Transverse colon (tissue), 4 donors: ENCODE results near the gene RAB27A. TPM values are rescaled to one million over a fixed set of nuclear protein-coding genes. Genes with fewer than 3 reads are reported as not detected.

Experiments used
- DNase-seq: peaks from one replicate; pipeline ENCODE4 v3.0.0-alpha.2; 2019
- H3K27ac ChIP-seq, 4 donors: fragments of 200-600 bp; sonication (generic); 2 replicates each; pipeline ENCODE4 v1.5.1; 2016 to 2018; ENCODE audit warnings: inconsistent platforms in 4 of 4
- H3K27me3 ChIP-seq: fragments of 200-600 bp; sonication (generic); 2 replicates; pipeline ENCODE4 v1.5.1; 2017; ENCODE audit warnings: inconsistent platforms
- H3K36me3 ChIP-seq, 4 donors: fragments of 200-600 bp; sonication (generic); 2 replicates each; pipeline ENCODE4 v1.5.1; 2017 to 2019; ENCODE audit warnings: inconsistent platforms in 4 of 4
- H3K4me1 ChIP-seq, 4 donors: fragments of 200-600 bp; sonication (generic); 2 replicates each; pipeline ENCODE4 v1.5.1; 2017 to 2020; ENCODE audit warnings: inconsistent platforms in 4 of 4
- H3K4me3 ChIP-seq, 4 donors: fragments of 200-600 bp; sonication (generic); 1 replicate in 1 of 4; 2 replicates in 3 of 4; pipeline versions ENCODE4 v1.5.1 to v1.6.1; 2017 to 2019; ENCODE audit warnings: inconsistent platforms in 4 of 4
- H3K9me3 ChIP-seq, 2 donors: fragments of 200-600 bp; sonication (generic); 2 replicates each; pipeline ENCODE4 v1.5.1; 2017 to 2019; ENCODE audit warnings: inconsistent platforms in 2 of 2
- CTCF ChIP-seq, 5 experiments: fragments of 200-600 bp in 3 of 5; fragments of 450-650 bp in 2 of 5; sonication (generic) in 3 of 5; IDR thresholded peaks; 1 replicate in 2 of 5; 2 replicates in 3 of 5; pipeline ENCODE4 v1.5.1; 2016 to 2017; ENCODE audit warnings: antibody characterized with exemption in 5 of 5, inconsistent platforms in 3 of 5, mild to moderate bottlenecking in 2 of 5, moderate library complexity in 1 of 5
- EP300 ChIP-seq: sonication (generic); formaldehyde crosslinking; IDR thresholded peaks from one replicate; pipeline ENCODE4 v1.6.1; 2017; ENCODE audit warnings: antibody characterized with exemption, low read depth
- POLR2A ChIP-seq: fragments of 450-650 bp; IDR thresholded peaks from one replicate; pipeline ENCODE4 v1.6.1; 2016; ENCODE audit warnings: antibody characterized with exemption, mild to moderate bottlenecking, moderate library complexity
- POLR2AphosphoS5 ChIP-seq, 3 donors: sonication (generic); formaldehyde crosslinking; IDR thresholded peaks; one replicate each; pipeline ENCODE4 v1.6.1; 2016; ENCODE audit warnings: antibody characterized with exemption in 3 of 3
- WGBS, 2 donors: methylation state at CpG; one replicate each; pipeline ENCODE4 v1.1.5; 2018; ENCODE audit warnings: low coverage in 1 of 2; 5-methylcytosine and 5-hydroxymethylcytosine counted together
- in situ Hi-C, 4 donors: fragments of 200-750 bp; cut with MboI; loops; one replicate each; pipeline versions ENCODE4 v1.15.0 to v1.15.1; 2017; ENCODE audit warnings: low sequenced_read_pairs in 3 of 4, low pct_ligation_motif_present in 1 of 4, low pct_unique_long_range_greater_than_20kb in 1 of 4
- intact Hi-C: fragments of 100-400 bp; cut with DNase I; formaldehyde crosslinking; loops from one replicate; pipeline ENCODE4 v1.15.1; 2023; ENCODE audit warnings: low total_unique reads
- total RNA-seq, 4 donors: library from RNA; depleted of rRNA; stranded (reverse); fragments of >200 nt; gene quantifications; one replicate each; pipeline ENCODE4 v1.1.0, GENCODE V29; 2016

The RAB27A gene
- total RNA-seq, 4 donors from 2014 or later: 9.4 to 65.7 (median 24.1) TPM

- H3K27ac ChIP-seq: no peak overlapping the region
- no peaks in the 10 kb centered on the region for H3K36me3 ChIP-seq
- H3K4me1 ChIP-seq: peaks cover 0 to 11% (median 0%) of the 10 kb centered on the region in 4 donors
- in situ Hi-C loops (loop anchor here in 3 of 4 donors (10.0 to 25.0 kb wide), 2 partner anchors 187 to 210 kb away; partner anchors contain the start of genes CCPG1 (in 2 of the 3) and PIERCE2 (in 2 of the 3)), intact Hi-C loops (no loop called here)
- H3K27me3 ChIP-seq: no peaks in the 10 kb centered on the region
- TF ChIP-seq POLR2AphosphoS5 (IDR thresholded peaks at IDR 0.05): no peak
- no peak overlapping the region for H3K4me3 ChIP-seq
- DNase-seq: no peak
- no peaks in the 10 kb centered on the region for H3K9me3 ChIP-seq
Observed at GRCh38 chr15:55224892-55225291, 64.7 kb downstream of the RAB27A start.

GRCh38 chr15:55222588-55222987 is 67.0 kb downstream of the RAB27A start:
- no peak for DNase-seq
- no peaks in the 10 kb centered on the region for H3K9me3 ChIP-seq
- peak overlapping the region in 1 of 4 donors; percentile 41 for H3K27ac ChIP-seq
- intact Hi-C loops: no loop called here
- TF ChIP-seq POLR2A (no peak), POLR2AphosphoS5 (IDR thresholded peaks at IDR 0.05) (no peak), EP300 (no peak), CTCF (IDR thresholded peaks at IDR 0.05) (no peak)
- in situ Hi-C loops: loop anchor here in 3 of 4 donors (10.0 to 25.0 kb wide), 2 partner anchors 190 to 212 kb away; partner anchors contain the start of genes CCPG1 (in 2 of the 3) and PIERCE2 (in 2 of the 3)
- H3K4me3 ChIP-seq: no peak overlapping the region
- peaks cover 0 to 14% (median 0%) of the 10 kb centered on the region in 4 donors for H3K4me1 ChIP-seq
- no peaks in the 10 kb centered on the region for H3K27me3 ChIP-seq
- H3K36me3 ChIP-seq: no peaks in the 10 kb centered on the region

GRCh38 chr15:55221090-55222011 is 68.3 kb downstream of the RAB27A start:
- no peak for DNase-seq

GRCh38 chr15:55220606-55221005 is 69.0 kb downstream of the RAB27A start:
- in situ Hi-C loops (loop anchor here in 3 of 4 donors (10.0 to 25.0 kb wide), 2 partner anchors 192 to 214 kb away; partner anchors contain the start of genes CCPG1 (in 2 of the 3) and PIERCE2 (in 2 of the 3)), intact Hi-C loops (no loop called here)
- Histone ChIP-seq H3K4me1 (peaks cover 0 to 16% (median 0%) of the 10 kb centered on the region in 4 donors), H3K4me3 (no peak overlapping the region), H3K36me3 (no peaks in the 10 kb centered on the region), H3K9me3 (no peaks in the 10 kb centered on the region), H3K27me3 (no peaks in the 10 kb centered on the region), H3K27ac (peak overlapping the region in 3 of 4 donors; percentile 9 to 42 (median 41))
- TF ChIP-seq POLR2A (no peak), EP300 (no peak)
- no peak for DNase-seq

More at GRCh38 chr15:55221090-55222011, 68.3 kb downstream of the RAB27A start:
- TF ChIP-seq CTCF (IDR thresholded peaks at IDR 0.05) (no peak), POLR2AphosphoS5 (IDR thresholded peaks at IDR 0.05) (peak in 2 of 3 donors; percentile 37 to 43)
- 45 to 65% methylated on average over 5 to 6 of the region's 6 CpGs for WGBS, 2 donors
- no peaks in the 10 kb centered on the region for H3K36me3 ChIP-seq
- peaks cover 0 to 16% (median 0%) of the 10 kb centered on the region in 4 donors for H3K4me1 ChIP-seq
- H3K9me3 ChIP-seq: no peaks in the 10 kb centered on the region
- no peaks in the 10 kb centered on the region for H3K27me3 ChIP-seq
- H3K4me3 ChIP-seq: no peak overlapping the region
- intact Hi-C loops (no loop called here), in situ Hi-C loops (loop anchor here in 3 of 4 donors (10.0 to 25.0 kb wide), 2 partner anchors 191 to 213 kb away; partner anchors contain the start of genes CCPG1 (in 2 of the 3) and PIERCE2 (in 2 of the 3))
- H3K27ac ChIP-seq: peak overlapping the region; percentile 30 to 42 (median 40)

GRCh38 chr15:55218056-55218455 is 71.6 kb downstream of the RAB27A start:
- no peak for DNase-seq
- in situ Hi-C loops: loop anchor here (5.0 to 25.0 kb wide), 4 partner anchors 67 to 217 kb away; partner anchors contain the start of genes CCPG1 (in 2 of the 4), PIERCE2 (in 2 of the 4) and RAB27A (in 1 of the 4)
- Histone ChIP-seq H3K27ac (peak overlapping the region in 2 of 4 donors; percentile 11 to 28), H3K4me3 (no peak overlapping the region), H3K36me3 (no peaks in the 10 kb centered on the region), H3K27me3 (no peaks in the 10 kb centered on the region), H3K4me1 (peaks cover 0 to 16% (median 0%) of the 10 kb centered on the region in 4 donors), H3K9me3 (no peaks in the 10 kb centered on the region)
- no peak for TF ChIP-seq EP300
- TF ChIP-seq POLR2A: no peak
- TF ChIP-seq POLR2AphosphoS5 (IDR thresholded peaks at IDR 0.05): no peak
- TF ChIP-seq CTCF (IDR thresholded peaks at IDR 0.05): no peak
- intact Hi-C loops: no loop called here
- 63 to 82% methylated on average over 2 of the region's 2 CpGs for WGBS, 2 donors
